ENCODE data around the gene GP5.

Gene GP5

DNA sequence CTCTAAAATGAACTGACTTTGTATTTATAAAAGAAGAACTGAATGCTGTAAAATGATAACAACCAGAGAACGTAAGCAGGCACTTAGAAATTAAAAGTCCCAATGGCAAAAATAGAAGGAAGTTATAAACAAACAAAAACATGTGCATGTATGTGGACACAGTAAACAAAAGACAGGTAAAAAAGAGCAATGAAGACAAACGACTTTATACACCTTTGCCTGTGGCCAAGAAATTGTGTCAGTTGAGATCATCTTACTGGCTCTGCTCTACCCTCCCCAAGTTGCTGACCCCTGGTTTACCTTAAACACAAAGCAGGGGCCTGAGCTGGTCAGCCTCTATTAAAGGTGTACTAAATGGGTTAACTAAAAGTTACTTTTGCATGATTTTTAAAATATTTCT is 41.7 kb upstream of the GP5 start:
- TF ChIP-seq CTCF (IDR thresholded peaks at IDR 0.05; ENCODE audit: low read depth, low read length, missing control alignments) = no peak
- in situ Hi-C loops (cut with HindIII; ENCODE audit: low sequenced_read_pairs) = no loop called here
- no peak overlapping the region for H3K4me3 ChIP-seq (ENCODE audit: low read depth, low read length)
- no peak for DNase-seq (ENCODE audit: low read depth)

- in situ Hi-C loops (cut with HindIII; ENCODE audit: low sequenced_read_pairs) = no loop called here
- H3K4me3 ChIP-seq (ENCODE audit: low read depth, low read length) = no peak overlapping the region
- TF ChIP-seq CTCF (IDR thresholded peaks at IDR 0.05; ENCODE audit: low read depth, low read length, missing control alignments) = no peak
- DNase-seq (ENCODE audit: low read depth) = no peak
Measured at GRCh38 chr3:194439881-194440550, 41.0 kb upstream of the GP5 start.

DNA sequence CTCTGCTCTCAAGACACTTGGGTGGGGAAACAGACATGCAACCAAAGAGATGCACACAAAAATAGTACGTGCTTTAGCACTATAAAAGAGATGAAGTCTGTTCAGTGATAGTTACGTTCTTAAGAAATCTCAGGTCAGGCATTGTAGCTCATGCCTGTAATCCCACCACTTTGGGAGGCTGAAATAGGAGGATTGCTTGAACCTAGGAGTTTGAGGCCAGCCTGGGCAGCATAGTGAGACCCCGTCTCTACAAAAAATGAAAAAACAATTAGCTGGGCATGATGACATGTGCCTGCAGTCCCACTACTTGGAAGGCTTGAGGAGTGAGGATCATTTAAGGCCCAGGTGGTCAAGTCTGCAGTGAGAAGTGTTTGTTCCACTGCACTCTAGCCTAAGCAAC is 35.4 kb upstream of the GP5 start:
- no peak for TF ChIP-seq CTCF (IDR thresholded peaks at IDR 0.05; ENCODE audit: low read depth, low read length, missing control alignments)
- in situ Hi-C loops (cut with HindIII; ENCODE audit: low sequenced_read_pairs) = no loop called here

GRCh38 chr3:194431554-194431953 is 32.5 kb upstream of the GP5 start:
- in situ Hi-C loops (cut with HindIII; ENCODE audit: low sequenced_read_pairs) = no loop called here
- DNase-seq (ENCODE audit: low read depth) = no peak
- TF ChIP-seq CTCF (IDR thresholded peaks at IDR 0.05; ENCODE audit: low read depth, low read length, missing control alignments) = no peak
- no peak overlapping the region for H3K4me3 ChIP-seq (ENCODE audit: low read depth, low read length)

More for the DNA sequence above, 35.4 kb upstream of the GP5 start:
- H3K4me3 ChIP-seq (ENCODE audit: low read depth, low read length) = no peak overlapping the region
- DNase-seq (ENCODE audit: low read depth) = no peak

DNA sequence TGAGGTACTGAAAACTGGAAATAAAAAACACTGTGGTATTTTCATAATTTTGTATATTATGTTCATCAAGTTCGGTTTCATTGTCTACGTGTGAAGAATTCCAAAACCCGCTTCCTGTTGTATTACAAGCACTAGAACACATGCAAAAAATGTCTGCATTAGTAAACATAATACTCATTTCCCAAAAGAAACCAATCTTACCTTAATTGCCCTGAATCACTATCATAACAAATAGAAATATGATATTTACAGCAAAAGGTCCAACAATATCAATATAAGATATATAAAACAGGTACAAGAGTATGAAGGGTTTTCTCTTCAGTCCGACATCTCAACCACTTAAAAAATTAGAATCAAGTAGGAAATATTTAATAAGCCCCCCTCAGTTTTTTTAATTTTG is 26.3 kb upstream of the GP5 start:
- no peak for DNase-seq (ENCODE audit: low read depth)
- TF ChIP-seq CTCF (IDR thresholded peaks at IDR 0.05; ENCODE audit: low read depth, low read length, missing control alignments) = no peak
- in situ Hi-C loops (cut with HindIII; ENCODE audit: low sequenced_read_pairs) = no loop called here
- no peak overlapping the region for H3K4me3 ChIP-seq (ENCODE audit: low read depth, low read length)

- in situ Hi-C loops (cut with HindIII; ENCODE audit: low sequenced_read_pairs) = no loop called here
- no peak for DNase-seq (ENCODE audit: low read depth)
- H3K4me3 ChIP-seq (ENCODE audit: low read depth, low read length) = no peak overlapping the region
- no peak for TF ChIP-seq CTCF (IDR thresholded peaks at IDR 0.05; ENCODE audit: low read depth, low read length, missing control alignments)
Measured at GRCh38 chr3:194424953-194425352, 25.9 kb upstream of the GP5 start.

Data from astrocyte of the cerebellum (primary cell).